Stimulated activated effector memory CD8-positive, alpha-beta T cell treated with anti-CD3 and anti-CD28 coated beads, Interleukin-12 subunit alpha, Interleukin-12 subunit beta, amount 100 ng/mL, for 72 hours (primary cell): ENCODE measurements around the gene KBTBD7.

Experiments used
- ATAC-seq: fragments of 150-1000 bp; cut with Tn5 transposase; 2 replicates; pipeline ENCODE4 v1.10.0; 2021
- DNase-seq, 2 donors: peaks; one replicate each; pipeline ENCODE4 v3.0.0; 2021 to 2022; ENCODE audit warnings: low spot score in 2 of 2
- H3K27ac Mint-ChIP-seq: one replicate; pipeline ENCODE4 v1.8.0; 2022; ENCODE audit warnings: mild to moderate bottlenecking, mixed read lengths
- H3K36me3 Mint-ChIP-seq: one replicate; pipeline ENCODE4 v1.8.0; 2022; ENCODE audit warnings: mild to moderate bottlenecking, mixed read lengths
- H3K4me1 Mint-ChIP-seq: one replicate; pipeline ENCODE4 v1.8.0; 2022; ENCODE audit warnings: mixed read lengths
- H3K4me3 Mint-ChIP-seq: one replicate; pipeline ENCODE4 v1.8.0; 2022; ENCODE audit warnings: mild to moderate bottlenecking, mixed read lengths
- H3K9me3 Mint-ChIP-seq: one replicate; pipeline ENCODE4 v1.8.0; 2022; ENCODE audit warnings: mixed read lengths

Gene KBTBD7

DNA sequence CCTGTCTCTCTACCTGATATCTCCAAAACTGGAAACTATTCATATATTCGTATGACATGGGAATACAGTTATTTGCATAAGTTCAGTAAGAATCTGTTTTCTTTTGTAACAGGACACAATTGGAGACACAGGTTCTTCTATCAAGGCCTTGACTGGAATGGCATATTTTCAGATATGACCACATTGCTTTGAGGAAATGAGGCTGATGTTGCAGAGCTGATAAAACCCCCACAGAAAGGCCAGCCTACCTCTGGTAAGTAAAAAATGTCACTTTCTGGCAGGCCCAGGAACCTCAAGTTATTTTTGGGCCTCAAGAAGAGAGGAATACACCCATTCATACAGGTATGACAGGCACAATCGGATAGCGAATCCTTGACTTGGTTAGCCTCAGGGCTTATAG is 32.2 kb downstream of the KBTBD7 start:
- no peaks in the 10 kb centered on the region for H3K9me3 Mint-ChIP-seq
- no peak overlapping the region for H3K4me3 Mint-ChIP-seq
- H3K4me1 Mint-ChIP-seq: peaks cover 5% of the 10 kb centered on the region
- ATAC-seq (no peak), DNase-seq (no peak)
- no peak overlapping the region for H3K27ac Mint-ChIP-seq
- H3K36me3 Mint-ChIP-seq: no peaks in the 10 kb centered on the region

DNA sequence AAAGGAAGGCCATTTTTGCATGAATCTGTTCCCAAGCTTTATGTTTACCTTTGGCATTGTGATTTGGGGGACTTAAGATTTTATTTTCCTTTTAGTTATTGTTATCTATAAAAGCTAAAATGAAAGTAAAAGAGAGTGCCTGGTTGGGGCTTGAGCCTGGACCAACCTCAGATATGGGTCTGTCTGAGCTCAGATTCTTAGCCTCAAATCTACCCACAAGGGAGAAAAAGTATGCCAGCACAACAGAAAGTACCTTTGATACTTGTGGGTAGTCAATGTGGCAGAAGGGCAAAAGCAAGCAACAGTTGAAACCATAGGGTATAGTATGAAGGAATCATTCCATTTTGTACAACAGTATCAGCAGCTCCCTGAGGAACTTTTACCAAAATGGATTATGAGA is 35.2 kb downstream of the KBTBD7 start:
- no peak overlapping the region for H3K27ac Mint-ChIP-seq
- ATAC-seq: no peak
- no peaks in the 10 kb centered on the region for H3K9me3 Mint-ChIP-seq

DNA sequence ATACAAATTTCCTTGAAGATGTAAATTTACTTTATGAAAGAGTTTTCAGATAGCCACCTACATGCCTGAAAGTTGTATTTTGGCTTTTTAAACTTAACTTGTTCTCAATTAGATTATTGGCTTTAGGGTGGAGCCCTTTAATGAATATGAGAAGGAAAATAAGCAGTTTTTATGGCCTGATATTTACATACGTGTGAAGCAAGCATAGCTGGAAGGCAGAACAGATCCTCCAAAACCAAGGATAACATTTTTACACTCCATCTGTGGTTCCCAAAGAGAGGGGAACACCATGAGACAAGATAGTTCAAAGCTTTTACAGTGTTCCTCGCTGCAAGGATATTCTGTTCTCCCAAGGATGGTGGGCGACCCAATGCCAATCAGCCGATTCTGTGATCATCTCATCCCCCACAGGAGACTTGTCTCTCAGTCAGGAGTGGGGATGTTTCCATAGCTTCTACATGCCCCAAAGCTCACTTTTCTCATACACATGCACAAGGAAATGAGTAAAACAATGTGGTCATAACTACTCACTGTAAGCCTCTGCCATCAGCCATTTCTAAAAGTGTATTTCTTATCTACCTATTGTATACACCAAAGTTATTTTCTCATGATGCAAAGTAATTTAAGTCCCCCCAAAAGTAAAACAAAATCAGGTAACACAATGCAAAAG is 37.2 kb downstream of the KBTBD7 start:
- no peak for ATAC-seq
- no peak overlapping the region for H3K27ac Mint-ChIP-seq
- no peaks in the 10 kb centered on the region for H3K36me3 Mint-ChIP-seq

More for the DNA sequence above, 35.2 kb downstream of the KBTBD7 start:
- DNase-seq: no peak
- H3K4me1 Mint-ChIP-seq: peaks cover 5% of the 10 kb centered on the region
- H3K36me3 Mint-ChIP-seq: no peaks in the 10 kb centered on the region
- no peak overlapping the region for H3K4me3 Mint-ChIP-seq

DNA sequence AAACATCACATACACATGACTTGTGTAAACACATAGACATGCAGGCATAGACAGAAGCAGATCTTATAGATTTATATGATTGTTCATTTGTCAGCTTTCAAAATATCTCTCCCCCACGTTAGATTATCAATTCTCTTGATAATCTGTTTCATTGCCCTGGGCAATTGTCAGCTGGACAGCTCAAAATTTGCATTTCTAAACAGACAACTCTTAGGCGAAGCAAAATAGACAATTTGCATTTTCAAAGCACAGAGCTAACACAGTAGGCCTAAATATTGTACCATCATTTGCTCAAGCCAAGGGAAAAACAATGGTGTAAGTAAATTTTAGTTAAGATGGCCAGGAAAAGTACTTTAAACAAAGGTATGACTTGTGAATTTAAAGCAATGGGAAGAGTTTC is 37.7 kb downstream of the KBTBD7 start:
- no peak overlapping the region for H3K27ac Mint-ChIP-seq
- DNase-seq (no peak), ATAC-seq (no peak)
- no peaks in the 10 kb centered on the region for H3K36me3 Mint-ChIP-seq
- no peak overlapping the region for H3K4me3 Mint-ChIP-seq
- peaks cover 5% of the 10 kb centered on the region for H3K9me3 Mint-ChIP-seq
- H3K4me1 Mint-ChIP-seq: peaks cover 5% of the 10 kb centered on the region

More for the DNA sequence above, 37.2 kb downstream of the KBTBD7 start:
- Mint-ChIP-seq H3K9me3 (peaks cover under 1% of the 10 kb centered on the region), H3K4me1 (peaks cover 5% of the 10 kb centered on the region), H3K4me3 (no peak overlapping the region)
- no peak for DNase-seq

DNA sequence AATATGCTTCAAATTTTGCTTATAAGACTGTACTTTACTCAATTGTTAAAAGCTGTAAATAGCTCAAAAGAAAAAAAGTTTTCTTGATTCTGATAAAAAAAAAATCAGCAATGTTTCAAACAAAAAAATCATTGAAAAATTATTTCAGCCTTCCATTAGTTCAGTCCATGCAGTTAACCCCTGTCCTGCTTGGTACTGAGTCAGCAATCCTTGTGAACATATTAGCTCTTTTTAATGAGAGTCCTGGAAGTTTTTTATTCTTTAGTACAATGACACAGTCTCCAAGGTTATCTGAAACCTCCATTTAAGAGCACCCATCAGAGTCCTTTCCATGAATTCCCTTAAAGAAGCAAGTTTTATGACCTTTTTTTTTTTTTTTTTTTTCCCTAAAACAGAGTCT is 40.3 kb downstream of the KBTBD7 start:
- Mint-ChIP-seq H3K36me3 (no peaks in the 10 kb centered on the region), H3K4me1 (peaks cover 5% of the 10 kb centered on the region), H3K4me3 (no peak overlapping the region), H3K9me3 (peaks cover 21% of the 10 kb centered on the region), H3K27ac (no peak overlapping the region)
- ATAC-seq (no peak), DNase-seq (no peak)

DNA sequence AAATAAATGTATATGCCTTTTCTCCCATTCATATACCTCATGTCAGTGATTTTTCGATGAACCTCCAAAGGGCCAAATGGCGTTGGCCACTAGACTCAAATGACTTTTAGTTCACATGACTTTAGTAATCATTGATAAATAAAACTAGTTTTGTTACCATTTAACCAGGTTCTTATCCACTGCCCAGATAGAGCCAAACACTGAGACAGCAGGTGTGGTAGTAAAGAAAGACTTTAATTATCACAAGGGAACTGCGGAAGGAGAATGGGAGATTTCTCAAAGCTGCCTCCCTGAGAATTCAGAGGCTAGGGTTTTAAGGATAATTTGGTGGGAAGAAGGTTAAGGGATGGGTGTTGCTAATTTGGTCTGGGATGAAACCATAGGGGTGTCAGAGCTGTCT is 42.4 kb downstream of the KBTBD7 start:
- DNase-seq (no peak), ATAC-seq (no peak)
- Mint-ChIP-seq H3K4me1 (no peaks in the 10 kb centered on the region), H3K27ac (no peak overlapping the region), H3K9me3 (peaks cover 32% of the 10 kb centered on the region), H3K36me3 (no peaks in the 10 kb centered on the region), H3K4me3 (no peak overlapping the region)

DNA sequence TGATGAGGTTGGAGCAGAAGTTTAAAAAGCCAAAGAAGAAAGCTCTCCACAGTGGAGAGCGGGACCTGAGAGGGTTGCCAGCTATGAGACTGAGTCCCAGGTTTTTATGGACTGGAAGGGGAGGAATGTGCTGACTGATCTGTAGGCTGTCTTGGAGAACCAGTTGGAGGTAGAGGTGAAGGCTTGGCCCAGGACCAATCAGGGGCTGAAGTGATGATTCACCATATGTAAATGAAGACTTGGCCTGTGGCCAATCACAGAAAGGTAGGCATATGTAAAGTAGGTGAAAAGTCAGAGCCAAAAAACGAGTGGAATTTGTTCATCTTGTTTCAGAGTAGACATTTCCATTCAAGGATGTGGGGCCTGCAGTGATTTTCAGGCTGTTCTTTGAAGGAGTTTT is 44.3 kb downstream of the KBTBD7 start:
- DNase-seq (no peak), ATAC-seq (no peak)
- no peak overlapping the region for H3K4me3 Mint-ChIP-seq
- H3K4me1 Mint-ChIP-seq: no peaks in the 10 kb centered on the region
- H3K36me3 Mint-ChIP-seq: no peaks in the 10 kb centered on the region
- H3K9me3 Mint-ChIP-seq: peaks cover 32% of the 10 kb centered on the region
- no peak overlapping the region for H3K27ac Mint-ChIP-seq

DNA sequence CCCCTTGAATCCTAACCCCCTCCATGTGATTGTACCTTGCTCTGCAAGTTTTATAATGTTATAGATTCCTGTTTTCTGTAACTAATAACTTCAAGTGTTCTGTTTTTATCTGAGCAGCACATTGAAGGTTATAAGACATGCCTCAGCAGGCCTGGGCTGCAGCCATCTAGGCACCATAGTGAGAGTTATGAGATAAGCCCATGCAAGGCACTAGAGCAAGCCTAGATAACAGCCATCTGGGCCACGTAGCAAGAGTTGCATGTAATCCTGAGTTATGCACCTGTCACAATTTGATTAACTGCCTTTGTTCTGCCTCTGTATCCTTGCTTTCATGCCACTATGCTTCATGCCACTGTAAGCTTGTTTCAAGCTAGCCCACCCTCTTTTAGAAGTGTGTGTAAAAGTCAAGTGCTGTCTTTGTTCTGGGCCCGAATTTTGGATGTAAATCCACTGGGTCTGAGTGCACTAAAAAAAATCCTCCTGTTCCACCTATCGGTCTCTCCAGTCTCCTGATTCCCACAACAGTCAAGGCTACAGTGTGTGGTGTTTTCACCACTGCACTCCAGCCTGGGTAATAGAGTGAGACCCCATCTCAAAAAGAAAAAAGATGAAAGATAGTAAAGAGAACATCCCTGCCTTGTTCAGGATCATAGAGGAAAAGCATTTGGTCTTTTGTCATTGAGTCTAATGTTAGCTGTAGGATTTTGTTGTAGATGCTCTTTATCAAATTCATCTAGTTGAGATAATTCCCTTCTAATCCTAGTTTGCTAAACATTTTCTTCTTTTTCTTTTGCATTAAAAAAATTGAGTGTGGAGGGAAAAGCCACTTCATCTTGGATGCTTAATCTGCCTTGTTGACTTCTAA is 45.7 kb downstream of the KBTBD7 start:
- H3K27ac Mint-ChIP-seq: no peak overlapping the region
- ATAC-seq (no peak), DNase-seq (no peak)
- no peak overlapping the region for H3K4me3 Mint-ChIP-seq
- H3K36me3 Mint-ChIP-seq: no peaks in the 10 kb centered on the region
- peaks cover 32% of the 10 kb centered on the region for H3K9me3 Mint-ChIP-seq
- no peaks in the 10 kb centered on the region for H3K4me1 Mint-ChIP-seq

DNA sequence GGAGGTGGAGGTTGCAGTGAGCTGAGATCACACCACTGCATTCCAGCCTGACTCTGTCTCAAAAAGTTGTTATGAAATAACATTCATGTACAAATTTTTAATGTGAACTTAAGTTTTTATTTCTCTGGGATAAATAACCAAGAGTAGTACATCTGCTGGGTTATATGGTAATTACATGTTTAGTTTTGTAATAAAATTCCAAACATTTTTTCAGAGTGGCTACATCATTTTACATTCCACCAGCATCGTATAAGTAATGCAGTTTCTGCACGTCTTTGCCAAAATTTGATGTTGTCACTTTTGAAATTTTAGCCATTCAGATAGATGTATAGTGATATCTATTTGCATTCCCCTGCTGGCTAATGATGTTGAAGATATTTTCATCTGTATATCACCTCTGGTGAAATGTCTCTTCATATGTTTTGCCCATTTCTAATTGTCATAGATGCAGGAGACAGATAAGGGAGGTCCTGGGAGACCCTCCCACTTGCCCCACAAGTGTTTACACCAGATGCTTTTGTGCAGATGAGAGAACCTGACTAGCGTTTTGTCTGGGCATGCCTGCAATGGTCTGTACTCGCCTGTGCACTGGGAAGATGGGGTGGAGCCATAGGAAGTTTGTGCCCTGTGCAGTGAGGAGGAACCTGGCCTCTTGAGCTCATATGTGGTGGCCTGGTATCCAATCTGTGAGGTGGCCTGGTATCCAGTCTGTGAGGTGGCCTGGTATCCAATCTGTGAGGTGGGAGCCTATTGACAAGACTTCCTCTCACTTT is 49.0 kb downstream of the KBTBD7 start:
- Mint-ChIP-seq H3K36me3 (no peaks in the 10 kb centered on the region), H3K4me1 (no peaks in the 10 kb centered on the region), H3K27ac (no peak overlapping the region), H3K9me3 (peaks cover 21% of the 10 kb centered on the region), H3K4me3 (no peak overlapping the region)
- ATAC-seq (no peak), DNase-seq (no peak)

DNA sequence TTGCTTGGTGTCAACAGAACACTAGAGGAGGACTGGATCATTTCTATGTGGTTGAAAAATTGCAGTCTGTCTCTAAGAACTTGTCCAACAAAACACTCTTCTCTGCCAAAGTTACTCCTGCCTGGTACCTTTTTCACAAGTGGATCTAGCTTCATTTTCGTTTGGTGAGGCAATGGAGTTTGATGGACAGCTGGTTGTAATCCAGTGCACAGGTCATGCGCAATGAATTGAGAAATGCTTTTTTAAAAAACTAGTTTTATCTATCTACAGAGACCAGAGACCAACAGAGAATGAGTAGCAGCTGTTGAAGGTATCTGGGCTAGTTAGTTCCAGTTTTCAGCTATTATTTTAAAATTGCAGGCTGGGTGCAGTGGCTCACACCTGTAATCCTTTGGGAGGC is 49.8 kb downstream of the KBTBD7 start:
- Mint-ChIP-seq H3K4me1 (no peaks in the 10 kb centered on the region), H3K4me3 (no peak overlapping the region), H3K27ac (no peak overlapping the region), H3K9me3 (peaks cover 16% of the 10 kb centered on the region), H3K36me3 (no peaks in the 10 kb centered on the region)
- ATAC-seq (no peak), DNase-seq (no peak)
